Panc1 (cell line): Measurements from ENCODE around the gene B4GALT7. TPM values are rescaled to one million over a fixed set of nuclear protein-coding genes. Genes with fewer than 3 reads are reported as not detected.

Source experiments
- ATAC-seq: fragments of 200-7000 bp; cut with Tn5 transposase; 2 replicates; pipeline ENCODE4 v1.9.1; 2020; ENCODE audit warnings: mild to moderate bottlenecking, moderate library complexity
- BruUV-seq: library from RNA; stranded (reverse); fragments of 400-500 nt; replicated peaks from 2 replicates; lab custom pipeline; 2021; lab: Mats Ljungman, UMichigan
- CTCF ChIA-PET: fragments of 300-600 bp; sonication (Branson Sonifier 250); formaldehyde crosslinking; loops from one replicate; lab custom pipeline; 2022; ENCODE audit warnings: antibody characterized with exemption; lab: Charles Lee
- POLR2A ChIA-PET: fragments of 300-600 bp; sonication (Branson Sonifier 250); formaldehyde crosslinking; loops from one replicate; lab custom pipeline; 2022; ENCODE audit warnings: antibody characterized with exemption; lab: Charles Lee
- DNase-seq: peaks from one replicate; pipeline ENCODE4 v3.0.0-alpha.2; 2010; ENCODE audit warnings: low read depth, low spot score
- H3K27ac ChIP-seq: 2 replicates; pipeline ENCODE4 v1.5.1; 2011; ENCODE audit warnings: mild to moderate bottlenecking, low read length, inconsistent platforms
- H3K27me3 ChIP-seq: fragments of 200-500 bp; sonication (Bioruptor generic); 2 replicates; pipeline ENCODE4 v1.6.0; 2014; ENCODE audit warnings: low read length, inconsistent platforms; ENCODE audit not compliant: control insufficient read depth, insufficient read depth
- H3K36me3 ChIP-seq: fragments of 200-500 bp; sonication (Bioruptor generic); 2 replicates; pipeline ENCODE4 v1.5.1; 2014; ENCODE audit warnings: inconsistent platforms, mild to moderate bottlenecking, low read length, moderate library complexity; ENCODE audit not compliant: control insufficient read depth, insufficient read depth
- H3K4me1 ChIP-seq: 2 replicates; pipeline ENCODE4 v1.5.1; 2011; ENCODE audit warnings: inconsistent platforms, mild to moderate bottlenecking, low read length, moderate library complexity; ENCODE audit not compliant: control insufficient read depth, insufficient read depth
- H3K4me3 ChIP-seq, 2 experiments: 2 replicates each; pipeline ENCODE4 v1.5.1; 2011 to 2012; ENCODE audit warnings: low read depth in 2 of 2, low read length in 2 of 2, mild to moderate bottlenecking in 2 of 2, inconsistent platforms in 1 of 2, moderate library complexity in 1 of 2
- H3K9me3 ChIP-seq: fragments of 200-500 bp; sonication (Bioruptor generic); 2 replicates; pipeline ENCODE4 v1.5.1; 2014; ENCODE audit warnings: low read depth, mild to moderate bottlenecking, inconsistent platforms, low read length, moderate library complexity; ENCODE audit not compliant: control insufficient read depth, insufficient read depth
- CTCF ChIP-seq: fragments of 450-650 bp; IDR thresholded peaks from 2 replicates; pipeline ENCODE4 v1.5.1; 2017; ENCODE audit warnings: mild to moderate bottlenecking
- POLR2AphosphoS5 ChIP-seq: IDR thresholded peaks from 2 replicates; pipeline ENCODE4 v1.6.1; 2012; ENCODE audit warnings: mild to moderate bottlenecking, low read depth, low read length, moderate library complexity
- REST ChIP-seq, 2 experiments: IDR thresholded peaks; 2 replicates each; pipeline ENCODE4 v1.6.1; 2011 to 2012; ENCODE audit warnings: low read depth in 2 of 2, control low read depth in 1 of 2, low read length in 1 of 2, mild to moderate bottlenecking in 1 of 2, moderate library complexity in 1 of 2; ENCODE audit not compliant: insufficient read depth in 1 of 2
- SIN3A ChIP-seq: IDR thresholded peaks from 2 replicates; pipeline ENCODE4 v1.6.1; 2012; ENCODE audit warnings: low read depth, mild to moderate bottlenecking, low read length, moderate library complexity, borderline replicate concordance; ENCODE audit not compliant: insufficient read depth
- TCF7L2 ChIP-seq: IDR thresholded peaks from 2 replicates; pipeline ENCODE4 v1.6.1; 2011; ENCODE audit warnings: mild to moderate bottlenecking, low read depth, low read length, inconsistent platforms
- in situ Hi-C: cut with HindIII; loops from 2 replicates; pipeline ENCODE4 v1.10.0; 2016; ENCODE audit warnings: low sequenced_read_pairs, low pct_unique_long_range_greater_than_20kb
- intact Hi-C: fragments of 100-400 bp; cut with micrococcal nuclease; formaldehyde crosslinking; loops from one replicate; pipeline ENCODE4 v1.10.0; 2022; ENCODE audit not compliant: unreplicated experiment
- total RNA-seq: library from RNA; stranded (reverse); gene quantifications from one replicate; pipeline ENCODE4 v1.2.1, GENCODE V29; 2021; ENCODE audit not compliant: unreplicated experiment

The B4GALT7 gene
- total RNA-seq, 1 experiment from 2014 or later = 38.0 TPM

GRCh38 chr5:177604116-177604521 is 4.2 kb downstream of the B4GALT7 start:
- Histone ChIP-seq H3K27ac (no peak overlapping the region), H3K9me3 (no peaks in the 10 kb centered on the region), H3K4me1 (peaks cover 7% of the 10 kb centered on the region; the same call in 1 of the 2 replicates), H3K4me3 (no peak overlapping the region), H3K36me3 (no peaks in the 10 kb centered on the region; the same call in 1 of the 2 replicates), H3K27me3 (no peaks in the 10 kb centered on the region)
- DNase-seq (no peak), ATAC-seq (no peak)
- in situ Hi-C loops (no loop called here), intact Hi-C loops (no loop called here)
- ChIA-PET POLR2A (no interaction called here), CTCF (no interaction called here)
- TF ChIP-seq CTCF = no peak
- no peak for TF ChIP-seq SIN3A
- TF ChIP-seq REST (IDR thresholded peaks at IDR 0.05; ENCODE audit: insufficient read depth in 1 of 2, low read depth in 2 of 2, low read length in 1 of 2) = no peak
- TF ChIP-seq TCF7L2 = no peak
- no peak for TF ChIP-seq POLR2AphosphoS5
- BruUV-seq = no TSS peak

- POLR2A ChIA-PET = no interaction called here
- no peak for TF ChIP-seq SIN3A
- no peaks in the 10 kb centered on the region for H3K9me3 ChIP-seq
- H3K36me3 ChIP-seq = no peaks in the 10 kb centered on the region; the same call in 1 of the 2 replicates
- peaks cover 7% of the 10 kb centered on the region; the same call in 1 of the 2 replicates for H3K4me1 ChIP-seq
- BruUV-seq = no TSS peak
- DNase-seq = no peak
- CTCF ChIA-PET = no interaction called here
- H3K4me3 ChIP-seq = no peak overlapping the region
- ATAC-seq = no peak
- in situ Hi-C loops (no loop called here), intact Hi-C loops (no loop called here)
- H3K27me3 ChIP-seq = no peaks in the 10 kb centered on the region
- H3K27ac ChIP-seq = no peak overlapping the region
These were observed 4.7 kb downstream of the B4GALT7 start for GRCh38 chr5:177604656-177605055.

- DNase-seq = no peak
- no peak for ATAC-seq
- Histone ChIP-seq H3K4me1 (peaks cover 7% of the 10 kb centered on the region; the same call in 1 of the 2 replicates), H3K9me3 (no peaks in the 10 kb centered on the region), H3K4me3 (no peak overlapping the region), H3K27me3 (no peaks in the 10 kb centered on the region), H3K27ac (no peak overlapping the region), H3K36me3 (no peaks in the 10 kb centered on the region; the same call in 1 of the 2 replicates)
- intact Hi-C loops = no loop called here
- ChIA-PET CTCF (no interaction called here), POLR2A (no interaction called here)
- no TSS peak for BruUV-seq
- in situ Hi-C loops = no loop called here
- TF ChIP-seq SIN3A = no peak
- no peak for TF ChIP-seq CTCF
- no peak for TF ChIP-seq REST (IDR thresholded peaks at IDR 0.05; ENCODE audit: insufficient read depth in 1 of 2, low read depth in 2 of 2, low read length in 1 of 2)
These were observed 5.1 kb downstream of the B4GALT7 start for GRCh38 chr5:177605078-177605477.
